ENCODE data around the gene MON2. TPM values are rescaled to one million over a fixed set of nuclear protein-coding genes. Genes with fewer than 3 reads are reported as not detected.
A peak's percentile ranks its signal among the peaks of the same experiment; 100 is the strongest.

The MON2 gene
- total RNA-seq, 5 donors from 2014 or later (not counting 1 experiment from before 2014, with no cell fraction given): 61.2 to 73.2 (median 66.5) TPM

DNA sequence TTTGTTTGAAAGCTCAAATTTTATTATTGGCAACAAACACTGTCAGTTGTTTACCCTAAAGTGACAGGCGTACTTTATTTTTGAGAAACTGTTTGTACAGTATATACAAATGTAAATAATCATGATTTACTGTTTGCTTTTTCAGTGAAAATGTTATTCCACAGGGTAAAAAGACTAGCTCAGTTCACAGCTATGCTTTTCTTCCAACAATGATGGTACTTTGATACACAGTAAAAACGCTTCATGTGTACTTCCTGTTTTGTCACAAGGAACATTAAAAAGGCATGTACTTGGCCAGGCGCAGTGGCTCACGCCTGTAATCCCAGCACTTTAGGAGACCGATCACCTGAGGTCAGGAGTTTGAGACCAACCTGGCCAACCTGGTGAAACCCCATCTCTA lies 53.7 kb downstream of the MON2 start:
- no peak overlapping the region for H3K27ac ChIP-seq (ENCODE audit: low read length)
- Mint-ChIP-seq H3K9me3 (peaks cover 0 to 4% (median 0%) of the 10 kb centered on the region in 3 donors), H3K27me3 (no peaks in the 10 kb centered on the region), H3K4me1 (peaks cover 37 to 51% (median 47%) of the 10 kb centered on the region in 3 donors), H3K27ac (no peak overlapping the region), H3K4me3 (no peak overlapping the region), H3K36me3 (peaks cover 28% of the 10 kb centered on the region)
- H3K4me3 ChIP-seq (ENCODE audit: control insufficient read depth in 1 of 2, extremely low read depth in 1 of 2, low read length in 1 of 2): no peak overlapping the region
- DNase-seq: no peak
- ChIA-PET POLR2A (no interaction called here), CTCF (no interaction called here)
- no peaks in the 10 kb centered on the region for H3K9me3 ChIP-seq
- WGBS (ENCODE audit: insufficient coverage): 61% methylated on average over 2 of the region's 5 CpGs
- peaks cover 0 to 30% of the 10 kb centered on the region in 2 experiments for H3K4me1 ChIP-seq (ENCODE audit: control insufficient read depth in 1 of 2, extremely low read depth in 1 of 2, insufficient read depth in 2 of 2, low read length in 2 of 2)
- H3K36me3 ChIP-seq (ENCODE audit: control insufficient read depth in 2 of 2, extremely low read depth in 1 of 2, insufficient read depth in 1 of 2, low read length in 1 of 2): peaks cover 0 to 3% of the 10 kb centered on the region in 2 donors
- no peak for ATAC-seq (replicated peaks in 1 of 4)
- no peaks in the 10 kb centered on the region for H3K27me3 ChIP-seq (replicated peaks in 1 of 2; ENCODE audit: control insufficient read depth in 2 of 2, extremely low read depth in 1 of 2, insufficient read depth in 2 of 2, low read length in 1 of 2)

GRCh38 chr12:62522984-62523383 lies 56.4 kb downstream of the MON2 start:
- no CpG with 5 or more reads among the region's 2 CpGs for WGBS (ENCODE audit: insufficient coverage)
- peak overlapping the region in 1 of 2 donors; percentile 61 for H3K27ac Mint-ChIP-seq

GRCh38 chr12:62523619-62524018 lies 57.0 kb downstream of the MON2 start:
- CTCF ChIA-PET: interaction anchor here (0.5 to 0.9 kb wide), 2 partner anchors 246 to 274 kb away, joined by 3 read pairs; no protein-coding TSS in a partner anchor
- no CpG with 5 or more reads among the region's 1 CpG for WGBS (ENCODE audit: insufficient coverage)
- H3K27ac ChIP-seq (ENCODE audit: low read length): no peak overlapping the region
- no peaks in the 10 kb centered on the region for H3K9me3 ChIP-seq
- Mint-ChIP-seq H3K27me3 (no peaks in the 10 kb centered on the region), H3K27ac (peak overlapping the region; percentile 33 to 36), H3K4me3 (no peak overlapping the region), H3K4me1 (peaks cover 28 to 38% (median 37%) of the 10 kb centered on the region in 3 donors), H3K36me3 (peaks cover 31% of the 10 kb centered on the region), H3K9me3 (no peaks in the 10 kb centered on the region)
- no peaks in the 10 kb centered on the region for H3K27me3 ChIP-seq (replicated peaks in 1 of 2; ENCODE audit: control insufficient read depth in 2 of 2, extremely low read depth in 1 of 2, insufficient read depth in 2 of 2, low read length in 1 of 2)
- H3K36me3 ChIP-seq (ENCODE audit: control insufficient read depth in 2 of 2, extremely low read depth in 1 of 2, insufficient read depth in 1 of 2, low read length in 1 of 2): peaks cover 0 to 5% of the 10 kb centered on the region in 2 donors
- no peak overlapping the region for H3K4me3 ChIP-seq (ENCODE audit: control insufficient read depth in 1 of 2, extremely low read depth in 1 of 2, low read length in 1 of 2)
- ATAC-seq (replicated peaks in 1 of 4) (no peak), DNase-seq (no peak)
- H3K4me1 ChIP-seq (ENCODE audit: control insufficient read depth in 1 of 2, extremely low read depth in 1 of 2, insufficient read depth in 2 of 2, low read length in 2 of 2): peaks cover 0 to 18% of the 10 kb centered on the region in 2 experiments
- POLR2A ChIA-PET: interaction anchor here in 1 of 2 donors (0.6 to 0.9 kb wide), 2 partner anchors 32 to 57 kb away, joined by 3 to 7 read pairs; partner anchors contain the start of gene MON2

More at GRCh38 chr12:62522984-62523383, 56.4 kb downstream of the MON2 start:
- peaks cover 0 to 19% of the 10 kb centered on the region in 2 experiments for H3K4me1 ChIP-seq (ENCODE audit: control insufficient read depth in 1 of 2, extremely low read depth in 1 of 2, insufficient read depth in 2 of 2, low read length in 2 of 2)
- Mint-ChIP-seq H3K27me3 (no peaks in the 10 kb centered on the region), H3K9me3 (no peaks in the 10 kb centered on the region), H3K4me1 (peaks cover 30 to 42% (median 40%) of the 10 kb centered on the region in 3 donors), H3K36me3 (peaks cover 31% of the 10 kb centered on the region), H3K4me3 (no peak overlapping the region)
- ChIA-PET CTCF (interaction anchor here in 1 of 2 donors (0.5 kb wide), 1 partner anchor 231 kb away, joined by 3 read pairs; no protein-coding TSS in a partner anchor), POLR2A (no interaction called here)
- no peaks in the 10 kb centered on the region for H3K27me3 ChIP-seq (replicated peaks in 1 of 2; ENCODE audit: control insufficient read depth in 2 of 2, extremely low read depth in 1 of 2, insufficient read depth in 2 of 2, low read length in 1 of 2)
- DNase-seq (peak in 1 of 35 experiments; percentile 22), ATAC-seq (replicated peaks in 1 of 4) (no peak)
- no peak overlapping the region for H3K27ac ChIP-seq (ENCODE audit: low read length)
- peaks cover 0 to 5% of the 10 kb centered on the region in 2 donors for H3K36me3 ChIP-seq (ENCODE audit: control insufficient read depth in 2 of 2, extremely low read depth in 1 of 2, insufficient read depth in 1 of 2, low read length in 1 of 2)
- no peak overlapping the region for H3K4me3 ChIP-seq (ENCODE audit: control insufficient read depth in 1 of 2, extremely low read depth in 1 of 2, low read length in 1 of 2)
- no peaks in the 10 kb centered on the region for H3K9me3 ChIP-seq

- no peaks in the 10 kb centered on the region for H3K9me3 ChIP-seq
- ATAC-seq (replicated peaks in 1 of 4): peak in 1 of 4 experiments; percentile 61
- H3K4me1 ChIP-seq (ENCODE audit: control insufficient read depth in 1 of 2, extremely low read depth in 1 of 2, insufficient read depth in 2 of 2, low read length in 2 of 2): peaks cover 0 to 18% of the 10 kb centered on the region in 2 experiments
- H3K27me3 ChIP-seq (replicated peaks in 1 of 2; ENCODE audit: control insufficient read depth in 2 of 2, extremely low read depth in 1 of 2, insufficient read depth in 2 of 2, low read length in 1 of 2): no peaks in the 10 kb centered on the region
- peak overlapping the region; percentile 55 to 74 for H3K27ac Mint-ChIP-seq
- no peak overlapping the region for H3K27ac ChIP-seq (ENCODE audit: low read length)
- H3K9me3 Mint-ChIP-seq: no peaks in the 10 kb centered on the region
- no peak overlapping the region for H3K4me3 ChIP-seq (ENCODE audit: control insufficient read depth in 1 of 2, extremely low read depth in 1 of 2, low read length in 1 of 2)
- peaks cover 0 to 5% of the 10 kb centered on the region in 2 donors for H3K36me3 ChIP-seq (ENCODE audit: control insufficient read depth in 2 of 2, extremely low read depth in 1 of 2, insufficient read depth in 1 of 2, low read length in 1 of 2)
- H3K4me1 Mint-ChIP-seq: peaks cover 26 to 38% (median 31%) of the 10 kb centered on the region in 3 donors
- peak overlapping the region in 1 of 3 donors; percentile 33 for H3K4me3 Mint-ChIP-seq
- peaks cover 27% of the 10 kb centered on the region for H3K36me3 Mint-ChIP-seq
- ChIA-PET CTCF (no interaction called here), POLR2A (interaction anchor here in 1 of 2 donors (0.7 kb wide), 1 partner anchor 330 kb away, joined by 5 read pairs; no protein-coding TSS in a partner anchor)
- no peak for DNase-seq
- H3K27me3 Mint-ChIP-seq: no peaks in the 10 kb centered on the region
Measured at GRCh38 chr12:62525271-62525670, 58.6 kb downstream of the MON2 start.

GRCh38 chr12:62530596-62530995 lies 64.0 kb downstream of the MON2 start:
- WGBS (ENCODE audit: insufficient coverage): no CpG with 5 or more reads among the region's 1 CpG
- H3K27me3 ChIP-seq (replicated peaks in 1 of 2; ENCODE audit: control insufficient read depth in 2 of 2, extremely low read depth in 1 of 2, insufficient read depth in 2 of 2, low read length in 1 of 2): no peaks in the 10 kb centered on the region
- no peak for ATAC-seq (replicated peaks in 1 of 4)
- Mint-ChIP-seq H3K36me3 (peaks cover 47% of the 10 kb centered on the region), H3K27ac (no peak overlapping the region), H3K9me3 (no peaks in the 10 kb centered on the region), H3K27me3 (no peaks in the 10 kb centered on the region), H3K4me1 (peaks cover under 1 to 3% (median 3%) of the 10 kb centered on the region in 3 donors), H3K4me3 (no peak overlapping the region)
- H3K36me3 ChIP-seq (ENCODE audit: control insufficient read depth in 2 of 2, extremely low read depth in 1 of 2, insufficient read depth in 1 of 2, low read length in 1 of 2): peaks cover 0 to 26% of the 10 kb centered on the region in 2 donors
- no peaks in the 10 kb centered on the region for H3K9me3 ChIP-seq
- H3K4me1 ChIP-seq (ENCODE audit: control insufficient read depth in 1 of 2, extremely low read depth in 1 of 2, insufficient read depth in 2 of 2, low read length in 2 of 2): no peaks in the 10 kb centered on the region
- CTCF ChIA-PET: interaction anchor here in 1 of 2 donors (0.7 kb wide), 1 partner anchor 14 kb away, joined by 5 read pairs; no protein-coding TSS in a partner anchor
- no peak overlapping the region for H3K27ac ChIP-seq (ENCODE audit: low read length)
- POLR2A ChIA-PET: no interaction called here
- DNase-seq: no peak
- no peak overlapping the region for H3K4me3 ChIP-seq (ENCODE audit: control insufficient read depth in 1 of 2, extremely low read depth in 1 of 2, low read length in 1 of 2)

- no peaks in the 10 kb centered on the region for H3K9me3 Mint-ChIP-seq
- ATAC-seq (replicated peaks in 1 of 4): no peak
Measured at GRCh38 chr12:62532333-62532732, 65.7 kb downstream of the MON2 start.

More at GRCh38 chr12:62532333-62532732, 65.7 kb downstream of the MON2 start:
- POLR2A ChIA-PET: no interaction called here
- Histone ChIP-seq H3K9me3 (no peaks in the 10 kb centered on the region), H3K4me3 (ENCODE audit: control insufficient read depth in 1 of 2, extremely low read depth in 1 of 2, low read length in 1 of 2) (no peak overlapping the region), H3K36me3 (ENCODE audit: control insufficient read depth in 2 of 2, extremely low read depth in 1 of 2, insufficient read depth in 1 of 2, low read length in 1 of 2) (peaks cover 0 to 32% of the 10 kb centered on the region in 2 donors), H3K4me1 (ENCODE audit: control insufficient read depth in 1 of 2, extremely low read depth in 1 of 2, insufficient read depth in 2 of 2, low read length in 2 of 2) (no peaks in the 10 kb centered on the region), H3K27me3 (replicated peaks in 1 of 2; ENCODE audit: control insufficient read depth in 2 of 2, extremely low read depth in 1 of 2, insufficient read depth in 2 of 2, low read length in 1 of 2) (no peaks in the 10 kb centered on the region), H3K27ac (ENCODE audit: low read length) (no peak overlapping the region)
- CTCF ChIA-PET: interaction anchor here in 1 of 2 donors (0.6 kb wide), 1 partner anchor 163 kb away, joined by 5 read pairs; no protein-coding TSS in a partner anchor
- Mint-ChIP-seq H3K4me3 (no peak overlapping the region), H3K36me3 (peaks cover 50% of the 10 kb centered on the region), H3K4me1 (no peaks in the 10 kb centered on the region), H3K27ac (no peak overlapping the region), H3K27me3 (no peaks in the 10 kb centered on the region)
- WGBS (ENCODE audit: insufficient coverage): 100% methylated on average over 1 of the region's 3 CpGs
- DNase-seq: no peak
